ENCODE data around the gene UNC45B.

Gene UNC45B

DNA sequence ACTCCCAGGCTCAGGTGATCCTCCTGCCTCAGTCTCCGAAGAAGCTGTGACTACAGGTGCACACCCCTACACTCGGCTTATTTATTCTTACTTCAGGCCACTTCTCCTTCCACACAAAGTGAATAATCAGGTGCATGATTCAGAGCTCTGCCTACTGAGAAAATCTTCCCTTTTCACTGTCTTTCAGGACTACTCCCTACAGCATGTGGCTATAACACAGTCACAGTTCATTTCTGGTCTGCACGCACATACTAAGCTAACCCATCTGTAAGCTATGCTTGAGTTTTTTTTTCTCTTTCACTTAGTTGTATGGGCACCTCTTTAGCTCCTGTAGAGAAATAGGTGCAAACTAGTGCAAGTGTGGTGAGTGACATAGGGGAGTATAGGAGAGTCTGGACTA lies 87.7 kb downstream of the UNC45B start:
- H3K27ac Mint-ChIP-seq: no peak overlapping the region

DNA sequence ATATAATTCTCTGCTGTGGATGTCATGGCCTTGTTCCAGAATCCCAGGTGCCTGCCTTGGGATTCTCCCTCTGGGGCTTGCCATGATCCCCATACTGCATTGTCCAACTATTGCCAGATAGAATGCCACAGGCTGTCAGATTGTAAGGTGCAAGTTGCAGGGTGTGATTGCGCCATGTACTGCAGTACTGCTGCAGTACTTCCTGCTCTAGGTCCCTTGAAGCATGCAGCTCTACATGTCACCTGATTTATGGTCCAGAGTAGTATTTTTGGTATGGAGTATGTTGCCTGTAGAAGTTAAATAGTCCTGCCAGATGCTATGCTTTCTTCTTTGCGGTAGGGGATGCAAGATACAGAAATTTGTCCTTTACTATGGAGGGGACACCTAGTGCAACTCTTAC lies 88.3 kb downstream of the UNC45B start:
- H3K27ac Mint-ChIP-seq: no peak overlapping the region
- peaks cover 7% of the 10 kb centered on the region for H3K4me1 Mint-ChIP-seq
- no peaks in the 10 kb centered on the region for H3K36me3 Mint-ChIP-seq (ENCODE audit: low read depth)
- H3K4me3 Mint-ChIP-seq: no peak overlapping the region
- H3K27me3 Mint-ChIP-seq (ENCODE audit: low read depth): peaks cover 18% of the 10 kb centered on the region
- TF ChIP-seq, protein P1, sequence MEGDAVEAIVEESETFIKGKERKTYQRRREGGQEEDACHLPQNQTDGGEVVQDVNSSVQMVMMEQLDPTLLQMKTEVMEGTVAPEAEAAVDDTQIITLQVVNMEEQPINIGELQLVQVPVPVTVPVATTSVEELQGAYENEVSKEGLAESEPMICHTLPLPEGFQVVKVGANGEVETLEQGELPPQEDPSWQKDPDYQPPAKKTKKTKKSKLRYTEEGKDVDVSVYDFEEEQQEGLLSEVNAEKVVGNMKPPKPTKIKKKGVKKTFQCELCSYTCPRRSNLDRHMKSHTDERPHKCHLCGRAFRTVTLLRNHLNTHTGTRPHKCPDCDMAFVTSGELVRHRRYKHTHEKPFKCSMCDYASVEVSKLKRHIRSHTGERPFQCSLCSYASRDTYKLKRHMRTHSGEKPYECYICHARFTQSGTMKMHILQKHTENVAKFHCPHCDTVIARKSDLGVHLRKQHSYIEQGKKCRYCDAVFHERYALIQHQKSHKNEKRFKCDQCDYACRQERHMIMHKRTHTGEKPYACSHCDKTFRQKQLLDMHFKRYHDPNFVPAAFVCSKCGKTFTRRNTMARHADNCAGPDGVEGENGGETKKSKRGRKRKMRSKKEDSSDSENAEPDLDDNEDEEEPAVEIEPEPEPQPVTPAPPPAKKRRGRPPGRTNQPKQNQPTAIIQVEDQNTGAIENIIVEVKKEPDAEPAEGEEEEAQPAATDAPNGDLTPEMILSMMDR (IDR thresholded peaks at IDR 0.05; ENCODE audit: unreplicated experiment in 3 of 3): no peak
- H3K9me3 Mint-ChIP-seq: no peaks in the 10 kb centered on the region

More for the DNA sequence above, 87.7 kb downstream of the UNC45B start:
- Mint-ChIP-seq H3K9me3 (no peaks in the 10 kb centered on the region), H3K4me3 (no peak overlapping the region), H3K4me1 (peaks cover 6% of the 10 kb centered on the region), H3K27me3 (ENCODE audit: low read depth) (peaks cover 18% of the 10 kb centered on the region), H3K36me3 (ENCODE audit: low read depth) (no peaks in the 10 kb centered on the region)
- TF ChIP-seq, protein P1 (IDR thresholded peaks at IDR 0.05; ENCODE audit: unreplicated experiment in 3 of 3): no peak

DNA sequence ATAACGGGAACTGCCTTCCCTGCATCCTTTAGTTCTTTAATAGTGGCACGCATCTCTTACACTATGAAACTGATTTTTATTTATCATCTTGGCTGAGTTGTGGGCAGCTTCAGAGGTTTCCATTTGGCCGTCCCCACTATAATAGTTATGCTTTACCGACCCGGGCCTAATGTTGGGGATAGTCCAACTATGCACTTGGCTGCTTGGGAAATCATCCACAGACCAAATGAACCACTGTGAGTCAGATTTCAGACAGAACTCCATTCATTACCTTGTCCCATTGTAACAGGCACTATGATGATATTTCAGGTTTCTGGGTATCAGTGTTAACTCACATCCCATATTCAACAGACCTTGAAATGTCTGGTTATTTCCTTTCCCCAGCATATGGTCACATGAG lies 89.2 kb downstream of the UNC45B start:
- Mint-ChIP-seq H3K27ac (no peak overlapping the region), H3K4me3 (no peak overlapping the region), H3K9me3 (no peaks in the 10 kb centered on the region), H3K4me1 (peaks cover 7% of the 10 kb centered on the region), H3K36me3 (ENCODE audit: low read depth) (no peaks in the 10 kb centered on the region), H3K27me3 (ENCODE audit: low read depth) (peaks cover 15% of the 10 kb centered on the region)
- TF ChIP-seq, protein P1 (IDR thresholded peaks at IDR 0.05; ENCODE audit: unreplicated experiment in 3 of 3): no peak

DNA sequence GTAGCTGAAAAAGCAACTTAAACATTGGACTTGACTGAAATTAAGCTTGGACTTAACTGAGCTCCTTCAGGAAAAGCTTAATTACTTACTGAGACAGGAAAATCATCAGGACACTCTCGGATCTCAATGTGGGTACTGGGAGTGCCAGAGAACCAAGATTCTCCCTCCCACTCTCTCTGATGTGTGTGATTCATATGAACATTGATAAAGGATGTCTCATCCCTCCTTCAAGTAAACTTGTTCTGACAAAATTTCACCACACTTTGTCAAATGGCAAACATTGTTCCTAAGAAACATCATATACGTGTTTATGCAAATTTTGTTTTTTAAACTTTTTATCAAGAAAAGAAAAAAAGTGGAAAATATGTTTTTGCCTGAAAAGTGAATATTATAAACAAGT lies 91.2 kb downstream of the UNC45B start:
- no peaks in the 10 kb centered on the region for H3K9me3 Mint-ChIP-seq
- H3K27me3 Mint-ChIP-seq (ENCODE audit: low read depth): peaks cover 14% of the 10 kb centered on the region
- H3K27ac Mint-ChIP-seq: no peak overlapping the region
- H3K4me3 Mint-ChIP-seq: no peak overlapping the region
- H3K4me1 Mint-ChIP-seq: peaks cover 16% of the 10 kb centered on the region
- H3K36me3 Mint-ChIP-seq (ENCODE audit: low read depth): no peaks in the 10 kb centered on the region
- TF ChIP-seq, protein P1 (IDR thresholded peaks at IDR 0.05; ENCODE audit: unreplicated experiment in 3 of 3): no peak
